ENCODE data around the gene RRAGA.

- TF ChIP-seq POLR2A (IDR thresholded peaks at IDR 0.05; ENCODE audit: low read depth, low read length) (no peak), TAF1 (IDR thresholded peaks at IDR 0.05; ENCODE audit: borderline replicate concordance, low read depth, low read length) (no peak)
These were observed 7.8 kb downstream of the RRAGA start for GRCh38 chr9:19057033-19057432.

All from GM12892 (cell line).